Hepatic stellate cell (primary cell): ENCODE data around the gene HOXB8.
A peak's percentile ranks its signal among the peaks of the same experiment; 100 is the strongest.

ENCODE experiments used
- DNase-seq: peaks from one replicate; pipeline ENCODE4 v3.0.0; 2011; ENCODE audit warnings: low spot score

The HOXB8 gene

DNA sequence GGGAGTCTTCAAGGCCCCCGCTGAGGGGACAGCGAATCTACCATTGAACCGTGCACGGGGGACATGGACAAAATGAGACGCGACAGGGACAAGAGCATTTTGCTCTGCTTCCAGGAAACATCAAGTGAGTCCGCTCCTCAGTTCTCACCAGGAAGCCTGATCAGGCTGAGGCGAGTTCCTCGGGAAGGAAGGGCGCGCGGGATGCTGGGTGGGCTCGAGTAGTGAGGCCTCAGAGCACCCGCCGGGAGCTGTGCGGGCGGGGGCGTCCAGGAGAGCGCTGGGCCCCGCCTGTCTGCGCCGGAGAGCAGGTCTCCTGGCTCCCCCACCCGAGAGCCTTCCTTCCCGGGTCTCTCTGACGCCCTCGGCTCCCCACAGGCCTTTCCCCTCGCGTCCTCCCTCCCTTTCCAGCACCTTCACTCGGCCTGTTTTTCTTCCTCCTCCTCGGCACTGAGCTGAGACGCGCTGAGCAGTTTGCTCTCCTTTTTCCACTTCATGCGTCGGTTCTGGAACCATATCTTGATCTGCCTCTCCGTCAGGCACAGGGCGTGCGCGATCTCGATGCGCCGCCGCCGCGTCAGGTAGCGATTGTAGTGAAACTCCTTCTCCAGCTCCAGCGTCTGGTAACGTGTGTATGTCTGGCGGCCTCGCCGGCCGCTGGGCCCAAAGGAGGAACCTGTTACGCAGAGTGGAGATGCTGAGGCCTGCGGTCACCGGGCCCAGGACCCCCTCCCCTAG is 18.9 kb downstream of the HOXB8 start:
- no peak for DNase-seq

GRCh38 chr17:48595278-48595999 is 19.7 kb downstream of the HOXB8 start:
- no peak for DNase-seq

GRCh38 chr17:48594538-48595277 is 20.4 kb downstream of the HOXB8 start:
- DNase-seq = no peak

DNA sequence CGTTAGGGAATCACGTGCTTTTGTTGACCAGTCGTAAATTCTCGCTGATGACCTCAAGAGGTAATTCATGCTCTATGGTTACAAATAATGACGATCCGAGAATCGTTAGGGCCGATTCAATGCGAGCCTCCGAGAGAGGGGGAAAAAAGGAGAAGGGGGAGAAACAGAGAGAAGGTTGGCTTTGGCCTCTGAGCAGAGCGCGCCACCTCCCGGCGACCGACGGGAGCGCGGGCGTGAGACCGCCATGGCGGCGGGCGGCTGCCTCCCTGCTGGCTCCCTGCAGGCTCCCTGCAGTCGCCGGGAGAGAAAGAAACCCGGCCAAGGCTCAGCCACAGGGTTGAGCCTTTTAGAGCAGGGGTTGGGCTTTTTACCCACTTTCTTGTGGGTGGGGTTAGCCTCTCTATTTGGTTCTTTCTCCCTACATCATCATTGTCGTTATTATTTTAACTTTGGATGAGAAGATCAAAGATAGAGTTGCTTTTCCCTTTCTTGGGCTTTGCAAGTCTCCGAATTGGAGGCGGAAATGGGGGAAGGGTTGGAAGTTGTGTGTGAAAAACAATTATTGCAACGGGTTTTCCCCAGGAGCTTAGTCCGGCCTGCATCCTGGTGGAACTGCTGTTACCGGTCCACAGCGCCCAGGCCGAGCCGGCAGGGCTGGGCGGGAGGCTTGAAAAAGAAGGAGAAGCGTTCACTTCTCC is 21.1 kb downstream of the HOXB8 start:
- DNase-seq = peak; percentile 94

DNA sequence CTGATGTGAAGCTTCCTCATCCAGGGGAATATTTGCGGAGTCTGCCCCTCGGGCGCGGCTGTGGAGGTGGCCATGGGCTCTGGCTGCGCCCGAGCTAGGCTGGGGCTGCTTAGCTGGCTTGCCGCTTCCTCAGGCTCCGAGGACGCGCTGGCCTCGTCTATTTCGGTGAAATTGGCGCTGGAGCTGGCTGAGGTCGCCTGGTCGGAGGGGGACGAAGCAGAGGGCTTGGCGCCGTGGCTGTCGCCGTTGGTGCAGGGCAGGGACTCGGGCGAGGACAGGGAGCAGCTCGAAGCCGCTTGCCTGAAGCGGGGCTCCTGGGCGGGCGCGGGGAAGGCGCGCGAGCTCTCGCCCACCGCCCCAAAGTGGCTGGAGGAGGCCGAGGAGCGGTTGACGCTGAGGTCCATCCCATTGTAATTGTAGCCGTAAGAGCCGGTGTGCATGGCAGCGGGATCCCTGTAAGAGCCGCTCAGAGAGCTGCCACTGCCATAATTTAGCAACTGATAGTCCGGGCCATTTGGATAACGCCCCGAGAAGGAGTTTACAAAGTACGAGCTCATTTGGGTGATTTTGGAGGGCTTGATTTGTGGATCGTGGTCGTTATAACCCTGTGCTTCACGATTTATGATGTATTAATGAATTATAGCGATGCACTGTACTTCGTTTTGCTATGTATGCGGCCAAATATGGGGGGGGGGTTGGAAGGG is 21.8 kb downstream of the HOXB8 start, which contains the start of gene HOXB5:
Gene HOXB5, minus strand, starts transcription at position 654 of the 704 bp plus-strand sequence. Its CDS starts 97 bp downstream, at position 557.
- no peak for DNase-seq

- DNase-seq = no peak
These were observed 22.5 kb downstream of the HOXB8 start for GRCh38 chr17:48592577-48592976.

GRCh38 chr17:48592057-48592514 is 23.0 kb downstream of the HOXB8 start:
- DNase-seq = no peak

GRCh38 chr17:48591255-48592056 is 23.6 kb downstream of the HOXB8 start:
- DNase-seq = no peak

GRCh38 chr17:48590607-48591161 is 24.4 kb downstream of the HOXB8 start:
- DNase-seq = no peak

DNA sequence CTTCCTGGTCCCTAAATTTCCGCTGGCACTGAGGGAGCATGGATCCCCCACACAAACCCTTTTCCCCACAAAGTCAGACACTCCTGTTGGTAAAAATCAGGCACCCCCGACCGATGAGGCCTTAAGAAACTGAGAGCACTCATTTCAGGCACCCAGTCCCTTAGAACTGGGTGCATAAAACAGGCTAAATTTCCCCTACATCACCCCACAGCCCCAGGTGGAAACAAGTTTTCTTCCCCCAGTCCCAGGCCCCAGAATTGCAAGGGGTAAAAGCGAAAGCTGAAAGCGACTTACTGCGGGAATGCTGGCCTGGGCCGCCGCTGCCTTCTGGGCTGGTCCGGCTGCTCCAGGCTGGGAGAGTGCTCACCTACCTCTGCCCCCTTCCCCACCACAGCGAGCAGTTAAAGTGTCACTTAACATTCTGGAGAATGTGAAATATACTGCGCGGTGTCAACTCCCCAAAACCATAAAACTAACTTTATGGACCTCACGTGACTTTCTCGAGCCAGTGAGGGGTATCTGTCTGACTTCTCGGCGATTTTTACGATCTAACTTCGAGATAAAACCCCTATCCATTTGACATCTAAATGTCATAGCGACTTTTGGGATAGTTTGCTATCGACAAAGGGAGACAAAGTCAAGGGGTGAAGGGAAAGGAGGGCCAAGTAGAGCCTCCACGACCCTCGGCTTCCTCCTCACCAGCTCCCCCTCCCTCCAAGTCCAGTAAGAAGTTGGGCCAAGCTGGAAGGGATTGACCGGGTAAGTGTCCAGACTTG is 25.1 kb downstream of the HOXB8 start, which contains the start of gene HOXB3:
Gene HOXB3, minus strand, starts transcription at position 411 of the 776 bp plus-strand sequence. CDS start 37,767 bp downstream, outside the sequence.
- DNase-seq = no peak

- DNase-seq = no peak
These were observed 25.8 kb downstream of the HOXB8 start for GRCh38 chr17:48589060-48589830.

GRCh38 chr17:48588528-48588927 is 26.6 kb downstream of the HOXB8 start:
- DNase-seq = no peak

- no peak for DNase-seq
These were observed 27.0 kb downstream of the HOXB8 start for GRCh38 chr17:48588074-48588415.

- DNase-seq = no peak
These were observed 27.6 kb downstream of the HOXB8 start for GRCh38 chr17:48587276-48588073.

GRCh38 chr17:48586355-48587258 is 28.5 kb downstream of the HOXB8 start:
- no peak for DNase-seq

- DNase-seq = no peak
These were observed 30.8 kb downstream of the HOXB8 start for GRCh38 chr17:48584223-48584741.
